ENCODE measurements around the gene TRMO. TPM values are rescaled to one million over a fixed set of nuclear protein-coding genes. Genes with fewer than 3 reads are reported as not detected.

Gene TRMO
- total RNA-seq, 3 donors from 2014 or later, result 29.8 to 46.8 (median 35.4) TPM

GRCh38 chr9:97908705-97909104 lies 13.6 kb downstream of the TRMO start:
- Histone ChIP-seq H3K9me3 (no peaks in the 10 kb centered on the region), H3K4me3 (no peak overlapping the region), H3K27me3 (no peaks in the 10 kb centered on the region), H3K27ac (no peak overlapping the region), H3K36me3 (peaks cover 7% of the 10 kb centered on the region), H3K4me1 (no peaks in the 10 kb centered on the region)
- no peak for DNase-seq (ENCODE audit: low spot score in 2 of 2)
- intact Hi-C loops (cut with DNase I; ENCODE audit: low total_unique reads), result no loop called here
- TF ChIP-seq CTCF (IDR thresholded peaks at IDR 0.05) (no peak), POLR2AphosphoS5 (IDR thresholded peaks at IDR 0.05) (no peak), POLR2A (IDR thresholded peaks at IDR 0.05) (no peak)

- TF ChIP-seq POLR2A (IDR thresholded peaks at IDR 0.05) (no peak), POLR2AphosphoS5 (IDR thresholded peaks at IDR 0.05) (no peak), CTCF (IDR thresholded peaks at IDR 0.05) (no peak)
- H3K4me1 ChIP-seq, result no peaks in the 10 kb centered on the region
- no peak overlapping the region for H3K27ac ChIP-seq
- no peak overlapping the region for H3K4me3 ChIP-seq
- H3K9me3 ChIP-seq, result no peaks in the 10 kb centered on the region
- H3K36me3 ChIP-seq, result peaks cover 4% of the 10 kb centered on the region
- intact Hi-C loops (cut with DNase I; ENCODE audit: low total_unique reads), result no loop called here
- no peaks in the 10 kb centered on the region for H3K27me3 ChIP-seq
- DNase-seq (ENCODE audit: low spot score in 2 of 2), result no peak
These were observed 14.7 kb downstream of the TRMO start for GRCh38 chr9:97907632-97908031.

- no peak overlapping the region for H3K27ac ChIP-seq
- TF ChIP-seq POLR2AphosphoS5 (IDR thresholded peaks at IDR 0.05), result no peak
- TF ChIP-seq POLR2A (IDR thresholded peaks at IDR 0.05), result no peak
- no peak for TF ChIP-seq CTCF (IDR thresholded peaks at IDR 0.05)
These were observed 15.3 kb downstream of the TRMO start for GRCh38 chr9:97907046-97907445.

GRCh38 chr9:97906236-97906831 lies 16.0 kb downstream of the TRMO start:
- Histone ChIP-seq H3K27me3 (no peaks in the 10 kb centered on the region), H3K9me3 (no peaks in the 10 kb centered on the region), H3K36me3 (peaks cover 4% of the 10 kb centered on the region), H3K4me3 (no peak overlapping the region), H3K4me1 (no peaks in the 10 kb centered on the region), H3K27ac (no peak overlapping the region)
- intact Hi-C loops (cut with DNase I; ENCODE audit: low total_unique reads), result no loop called here
- DNase-seq (ENCODE audit: low spot score in 2 of 2), result no peak
- TF ChIP-seq CTCF (IDR thresholded peaks at IDR 0.05), result no peak
- TF ChIP-seq POLR2A (IDR thresholded peaks at IDR 0.05), result no peak
- no peak for TF ChIP-seq POLR2AphosphoS5 (IDR thresholded peaks at IDR 0.05)

More at GRCh38 chr9:97907046-97907445, 15.3 kb downstream of the TRMO start:
- no peaks in the 10 kb centered on the region for H3K4me1 ChIP-seq
- H3K4me3 ChIP-seq, result no peak overlapping the region
- no peaks in the 10 kb centered on the region for H3K27me3 ChIP-seq
- H3K36me3 ChIP-seq, result peaks cover 4% of the 10 kb centered on the region
- no peaks in the 10 kb centered on the region for H3K9me3 ChIP-seq
- intact Hi-C loops (cut with DNase I; ENCODE audit: low total_unique reads), result no loop called here
- DNase-seq (ENCODE audit: low spot score in 2 of 2), result no peak

GRCh38 chr9:97905228-97905627 lies 17.1 kb downstream of the TRMO start:
- Histone ChIP-seq H3K27me3 (no peaks in the 10 kb centered on the region), H3K4me1 (no peaks in the 10 kb centered on the region), H3K27ac (no peak overlapping the region), H3K4me3 (no peak overlapping the region), H3K36me3 (peaks cover 4% of the 10 kb centered on the region), H3K9me3 (no peaks in the 10 kb centered on the region)
- intact Hi-C loops (cut with DNase I; ENCODE audit: low total_unique reads), result no loop called here
- no peak for DNase-seq (ENCODE audit: low spot score in 2 of 2)
- TF ChIP-seq POLR2AphosphoS5 (IDR thresholded peaks at IDR 0.05) (no peak), POLR2A (IDR thresholded peaks at IDR 0.05) (no peak), CTCF (IDR thresholded peaks at IDR 0.05) (no peak)

All from breast epithelium (tissue), 4 donors.